ENCODE data around the gene CCDC149. TPM values are rescaled to one million over a fixed set of nuclear protein-coding genes. Genes with fewer than 3 reads are reported as not detected.

The CCDC149 gene
- total RNA-seq, 1 experiment from 2014 or later, result 3.6 TPM

DNA sequence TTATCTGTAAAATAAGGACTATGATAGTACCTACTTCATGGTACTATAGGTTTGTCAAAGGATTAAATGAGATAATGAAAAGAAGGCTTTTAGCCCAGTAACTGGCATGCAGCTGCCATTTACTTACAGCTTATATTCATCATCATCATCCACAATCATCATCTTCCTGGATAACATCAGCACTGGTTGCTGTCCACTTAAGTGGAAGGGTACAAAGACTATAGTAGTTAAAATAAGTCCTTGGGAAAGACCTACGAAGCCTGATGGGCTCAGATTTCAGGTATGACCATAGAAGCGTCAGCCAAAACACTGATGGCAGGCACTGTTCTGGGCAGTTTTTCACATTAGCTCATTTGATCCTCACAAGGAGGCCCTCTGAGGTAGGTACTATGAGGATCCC lies 20.6 kb downstream of the CCDC149 start:
- no TSS peak for BruUV-seq (replicated peaks)
- H3K4me3 ChIP-seq (ENCODE audit: low read depth in 2 of 2, low read length in 2 of 2), result no peak overlapping the region
- no peaks in the 10 kb centered on the region for H3K9me3 ChIP-seq (ENCODE audit: control insufficient read depth, insufficient read depth, low read depth, low read length)
- no peak for TF ChIP-seq SIN3A (IDR thresholded peaks at IDR 0.05; ENCODE audit: borderline replicate concordance, insufficient read depth, low read depth, low read length)
- TF ChIP-seq POLR2AphosphoS5 (IDR thresholded peaks at IDR 0.05; ENCODE audit: low read depth, low read length), result no peak
- TF ChIP-seq, protein P1, sequence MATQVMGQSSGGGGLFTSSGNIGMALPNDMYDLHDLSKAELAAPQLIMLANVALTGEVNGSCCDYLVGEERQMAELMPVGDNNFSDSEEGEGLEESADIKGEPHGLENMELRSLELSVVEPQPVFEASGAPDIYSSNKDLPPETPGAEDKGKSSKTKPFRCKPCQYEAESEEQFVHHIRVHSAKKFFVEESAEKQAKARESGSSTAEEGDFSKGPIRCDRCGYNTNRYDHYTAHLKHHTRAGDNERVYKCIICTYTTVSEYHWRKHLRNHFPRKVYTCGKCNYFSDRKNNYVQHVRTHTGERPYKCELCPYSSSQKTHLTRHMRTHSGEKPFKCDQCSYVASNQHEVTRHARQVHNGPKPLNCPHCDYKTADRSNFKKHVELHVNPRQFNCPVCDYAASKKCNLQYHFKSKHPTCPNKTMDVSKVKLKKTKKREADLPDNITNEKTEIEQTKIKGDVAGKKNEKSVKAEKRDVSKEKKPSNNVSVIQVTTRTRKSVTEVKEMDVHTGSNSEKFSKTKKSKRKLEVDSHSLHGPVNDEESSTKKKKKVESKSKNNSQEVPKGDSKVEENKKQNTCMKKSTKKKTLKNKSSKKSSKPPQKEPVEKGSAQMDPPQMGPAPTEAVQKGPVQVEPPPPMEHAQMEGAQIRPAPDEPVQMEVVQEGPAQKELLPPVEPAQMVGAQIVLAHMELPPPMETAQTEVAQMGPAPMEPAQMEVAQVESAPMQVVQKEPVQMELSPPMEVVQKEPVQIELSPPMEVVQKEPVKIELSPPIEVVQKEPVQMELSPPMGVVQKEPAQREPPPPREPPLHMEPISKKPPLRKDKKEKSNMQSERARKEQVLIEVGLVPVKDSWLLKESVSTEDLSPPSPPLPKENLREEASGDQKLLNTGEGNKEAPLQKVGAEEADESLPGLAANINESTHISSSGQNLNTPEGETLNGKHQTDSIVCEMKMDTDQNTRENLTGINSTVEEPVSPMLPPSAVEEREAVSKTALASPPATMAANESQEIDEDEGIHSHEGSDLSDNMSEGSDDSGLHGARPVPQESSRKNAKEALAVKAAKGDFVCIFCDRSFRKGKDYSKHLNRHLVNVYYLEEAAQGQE (IDR thresholded peaks at IDR 0.05; ENCODE audit: insufficient read depth in 1 of 2, low read depth in 2 of 2, low read length in 1 of 2), result no peak
- TF ChIP-seq, protein P2, sequence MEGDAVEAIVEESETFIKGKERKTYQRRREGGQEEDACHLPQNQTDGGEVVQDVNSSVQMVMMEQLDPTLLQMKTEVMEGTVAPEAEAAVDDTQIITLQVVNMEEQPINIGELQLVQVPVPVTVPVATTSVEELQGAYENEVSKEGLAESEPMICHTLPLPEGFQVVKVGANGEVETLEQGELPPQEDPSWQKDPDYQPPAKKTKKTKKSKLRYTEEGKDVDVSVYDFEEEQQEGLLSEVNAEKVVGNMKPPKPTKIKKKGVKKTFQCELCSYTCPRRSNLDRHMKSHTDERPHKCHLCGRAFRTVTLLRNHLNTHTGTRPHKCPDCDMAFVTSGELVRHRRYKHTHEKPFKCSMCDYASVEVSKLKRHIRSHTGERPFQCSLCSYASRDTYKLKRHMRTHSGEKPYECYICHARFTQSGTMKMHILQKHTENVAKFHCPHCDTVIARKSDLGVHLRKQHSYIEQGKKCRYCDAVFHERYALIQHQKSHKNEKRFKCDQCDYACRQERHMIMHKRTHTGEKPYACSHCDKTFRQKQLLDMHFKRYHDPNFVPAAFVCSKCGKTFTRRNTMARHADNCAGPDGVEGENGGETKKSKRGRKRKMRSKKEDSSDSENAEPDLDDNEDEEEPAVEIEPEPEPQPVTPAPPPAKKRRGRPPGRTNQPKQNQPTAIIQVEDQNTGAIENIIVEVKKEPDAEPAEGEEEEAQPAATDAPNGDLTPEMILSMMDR (IDR thresholded peaks at IDR 0.05), result no peak
- no peak for TF ChIP-seq TCF7L2 (IDR thresholded peaks at IDR 0.05; ENCODE audit: low read depth, low read length)
- in situ Hi-C loops (cut with HindIII; ENCODE audit: low pct_unique_long_range_greater_than_20kb, low sequenced_read_pairs), result no loop called here
- ChIA-PET POLR2A (no interaction called here), CTCF (no interaction called here)
- no peaks in the 10 kb centered on the region for H3K36me3 ChIP-seq (ENCODE audit: control insufficient read depth, insufficient read depth, low read length)
- no peaks in the 10 kb centered on the region for H3K4me1 ChIP-seq (ENCODE audit: control insufficient read depth, insufficient read depth, low read length)
- ATAC-seq, result no peak
- no peaks in the 10 kb centered on the region for H3K27me3 ChIP-seq (ENCODE audit: control insufficient read depth, insufficient read depth, low read length)
- no peak overlapping the region for H3K27ac ChIP-seq (ENCODE audit: low read length)
- DNase-seq (ENCODE audit: low read depth, low spot score), result no peak
- intact Hi-C loops (cut with micrococcal nuclease; ENCODE audit: unreplicated experiment), result no loop called here

DNA sequence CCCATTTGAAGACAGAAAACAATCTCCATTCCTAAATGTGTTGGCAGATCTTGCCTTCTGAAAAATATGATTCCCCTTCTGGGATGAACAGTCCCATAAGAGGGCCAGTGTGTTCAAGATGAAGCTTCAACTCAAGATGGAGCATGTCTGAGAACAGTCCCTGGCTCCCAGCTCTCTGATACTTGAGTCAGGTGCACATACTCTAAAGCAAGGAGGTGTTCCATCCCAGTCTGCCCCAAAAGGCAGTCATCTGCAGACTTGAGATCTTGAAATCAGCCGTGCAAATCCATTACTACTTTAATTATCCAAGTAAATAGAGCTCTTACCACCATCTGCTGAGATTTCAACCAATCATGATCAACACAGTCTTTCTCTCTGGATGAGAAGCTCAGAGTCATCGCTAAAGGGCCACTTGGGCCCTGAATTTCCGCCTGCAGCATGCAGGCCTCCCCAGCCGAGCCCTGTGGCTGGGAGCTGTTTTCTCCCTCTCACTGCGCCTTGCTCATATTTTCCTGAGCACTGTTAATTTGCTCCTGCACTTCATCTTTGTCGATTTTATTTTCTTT lies 22.2 kb downstream of the CCDC149 start:
- H3K4me1 ChIP-seq (ENCODE audit: control insufficient read depth, insufficient read depth, low read length), result no peaks in the 10 kb centered on the region
- TF ChIP-seq POLR2AphosphoS5 (IDR thresholded peaks at IDR 0.05; ENCODE audit: low read depth, low read length) (no peak), SIN3A (IDR thresholded peaks at IDR 0.05; ENCODE audit: borderline replicate concordance, insufficient read depth, low read depth, low read length) (no peak), TCF7L2 (IDR thresholded peaks at IDR 0.05; ENCODE audit: low read depth, low read length) (no peak)
- TF ChIP-seq, protein P2 (IDR thresholded peaks at IDR 0.05), result no peak
- TF ChIP-seq, protein P1 (IDR thresholded peaks at IDR 0.05; ENCODE audit: insufficient read depth in 1 of 2, low read depth in 2 of 2, low read length in 1 of 2), result no peak
- ATAC-seq (no peak), DNase-seq (ENCODE audit: low read depth, low spot score) (no peak)
- ChIA-PET POLR2A (no interaction called here), CTCF (no interaction called here)
- H3K27me3 ChIP-seq (ENCODE audit: control insufficient read depth, insufficient read depth, low read length), result no peaks in the 10 kb centered on the region
- H3K27ac ChIP-seq (ENCODE audit: low read length), result no peak overlapping the region
- BruUV-seq (replicated peaks), result no TSS peak
- no peaks in the 10 kb centered on the region for H3K36me3 ChIP-seq (ENCODE audit: control insufficient read depth, insufficient read depth, low read length)
- intact Hi-C loops (cut with micrococcal nuclease; ENCODE audit: unreplicated experiment) (no loop called here), in situ Hi-C loops (cut with HindIII; ENCODE audit: low pct_unique_long_range_greater_than_20kb, low sequenced_read_pairs) (no loop called here)
- no peaks in the 10 kb centered on the region for H3K9me3 ChIP-seq (ENCODE audit: control insufficient read depth, insufficient read depth, low read depth, low read length)
- H3K4me3 ChIP-seq (ENCODE audit: low read depth in 2 of 2, low read length in 2 of 2), result no peak overlapping the region

Data from Panc1 (cell line).